Gastroesophageal sphincter (tissue), 4 donors: ENCODE data around the gene KLHL8. TPM values are rescaled to one million over a fixed set of nuclear protein-coding genes. Genes with fewer than 3 reads are reported as not detected.

Experiments used
- ATAC-seq: fragments of 150-250 bp; one replicate; pipeline ENCODE4 v1.9.1; 2016; ENCODE audit warnings: mild to moderate bottlenecking, moderate library complexity
- H3K27ac ChIP-seq, 4 donors: fragments of 200-600 bp; sonication (generic) in 3 of 4; 1 replicate in 3 of 4; 2 replicates in 1 of 4; pipeline ENCODE4 v1.5.1; 2016 to 2019
- H3K27me3 ChIP-seq: fragments of 200-600 bp; sonication (generic); one replicate; pipeline ENCODE4 v1.5.1; 2019
- H3K36me3 ChIP-seq, 2 donors: fragments of 200-600 bp; sonication (generic); one replicate each; pipeline ENCODE4 v1.5.1; 2019; ENCODE audit warnings: control low read depth in 1 of 2
- H3K4me1 ChIP-seq, 3 donors: fragments of 200-600 bp; sonication (generic); 1 replicate in 2 of 3; 2 replicates in 1 of 3; pipeline ENCODE4 v1.5.1; 2016 to 2019; ENCODE audit warnings: control low read depth in 2 of 3
- H3K4me3 ChIP-seq, 2 donors: fragments of 200-600 bp; sonication (generic); one replicate each; pipeline ENCODE4 v1.5.1; 2019; ENCODE audit warnings: mild to moderate bottlenecking in 1 of 2, moderate library complexity in 1 of 2
- H3K9me3 ChIP-seq, 3 donors: fragments of 200-600 bp; sonication (generic); one replicate each; pipeline ENCODE4 v1.5.1; 2017 to 2019; ENCODE audit warnings: control low read depth in 2 of 3
- CTCF ChIP-seq, 4 experiments: fragments of 200-600 bp in 2 of 4; fragments of 450-650 bp in 2 of 4; sonication (generic) in 1 of 4; IDR thresholded peaks; one replicate each; pipeline ENCODE4 v1.5.1; 2017 to 2019; ENCODE audit warnings: antibody characterized with exemption in 4 of 4, mild to moderate bottlenecking in 2 of 4, moderate library complexity in 2 of 4
- EP300 ChIP-seq: sonication (generic); formaldehyde crosslinking; IDR thresholded peaks from one replicate; pipeline ENCODE4 v1.6.1; 2017; ENCODE audit warnings: antibody characterized with exemption, mild to moderate bottlenecking
- POLR2A ChIP-seq, 2 donors: fragments of 450-650 bp; IDR thresholded peaks; one replicate each; pipeline ENCODE4 v1.6.1; 2017; ENCODE audit warnings: antibody characterized with exemption in 2 of 2, mild to moderate bottlenecking in 2 of 2, moderate library complexity in 1 of 2
- POLR2AphosphoS5 ChIP-seq: sonication (generic); formaldehyde crosslinking; IDR thresholded peaks from one replicate; pipeline ENCODE4 v1.6.1; 2017; ENCODE audit warnings: antibody characterized with exemption
- WGBS, 2 donors: methylation state at CpG; one replicate each; pipeline ENCODE4 v1.1.5; 2018; ENCODE audit warnings: low coverage in 1 of 2; 5-methylcytosine and 5-hydroxymethylcytosine counted together
- total RNA-seq, 4 donors: library from RNA; depleted of rRNA; stranded (reverse); fragments of >200 nt; gene quantifications; one replicate each; pipeline ENCODE4 v1.1.0, GENCODE V29; 2016

The KLHL8 gene
- total RNA-seq, 4 donors from 2014 or later, result 9.1 to 17.6 (median 13.0) TPM

- Histone ChIP-seq H3K27ac (no peak overlapping the region), H3K4me1 (no peaks in the 10 kb centered on the region), H3K27me3 (no peaks in the 10 kb centered on the region), H3K4me3 (no peak overlapping the region), H3K9me3 (no peaks in the 10 kb centered on the region), H3K36me3 (no peaks in the 10 kb centered on the region)
- TF ChIP-seq POLR2AphosphoS5 (no peak), CTCF (IDR thresholded peaks at IDR 0.05) (no peak), POLR2A (IDR thresholded peaks at IDR 0.05) (no peak), EP300 (no peak)
- ATAC-seq, result no peak
- WGBS, 2 donors, result 50 to 56% methylated on average over 2 of the region's 2 CpGs
Measured at GRCh38 chr4:87188048-87188447, 32.4 kb downstream of the KLHL8 start.

GRCh38 chr4:87185146-87185870 lies 35.1 kb downstream of the KLHL8 start:
- Histone ChIP-seq H3K27me3 (no peaks in the 10 kb centered on the region), H3K4me3 (no peak overlapping the region), H3K36me3 (no peaks in the 10 kb centered on the region), H3K9me3 (no peaks in the 10 kb centered on the region), H3K27ac (no peak overlapping the region), H3K4me1 (no peaks in the 10 kb centered on the region)
- no peak for TF ChIP-seq POLR2AphosphoS5
- TF ChIP-seq CTCF (IDR thresholded peaks at IDR 0.05), result no peak
- no peak for TF ChIP-seq EP300
- no peak for TF ChIP-seq POLR2A (IDR thresholded peaks at IDR 0.05)
- 77 to 86% methylated on average over 4 of the region's 5 CpGs for WGBS, 2 donors
- ATAC-seq, result no peak

- TF ChIP-seq CTCF (IDR thresholded peaks at IDR 0.05) (no peak), EP300 (no peak), POLR2A (IDR thresholded peaks at IDR 0.05) (no peak), POLR2AphosphoS5 (no peak)
- 91 to 100% methylated on average over 1 to 2 of the region's 2 CpGs for WGBS, 2 donors
- no peak for ATAC-seq
- no peaks in the 10 kb centered on the region for H3K27me3 ChIP-seq
- H3K9me3 ChIP-seq, result no peaks in the 10 kb centered on the region
- H3K4me3 ChIP-seq, result no peak overlapping the region
- no peaks in the 10 kb centered on the region for H3K4me1 ChIP-seq
- no peak overlapping the region for H3K27ac ChIP-seq
- H3K36me3 ChIP-seq, result peaks cover 0 to 18% of the 10 kb centered on the region in 2 donors
Measured at GRCh38 chr4:87180767-87181166, 39.7 kb downstream of the KLHL8 start.

- WGBS, 2 donors, result 64 to 67% methylated on average over 1 of the region's 1 CpG
- H3K27me3 ChIP-seq, result no peaks in the 10 kb centered on the region
- no peaks in the 10 kb centered on the region for H3K9me3 ChIP-seq
- peaks cover 0 to 19% of the 10 kb centered on the region in 2 donors for H3K36me3 ChIP-seq
- no peaks in the 10 kb centered on the region for H3K4me1 ChIP-seq
- TF ChIP-seq EP300 (no peak), POLR2AphosphoS5 (no peak), POLR2A (IDR thresholded peaks at IDR 0.05) (no peak), CTCF (IDR thresholded peaks at IDR 0.05) (no peak)
- H3K27ac ChIP-seq, result no peak overlapping the region
- no peak overlapping the region for H3K4me3 ChIP-seq
- no peak for ATAC-seq
Measured at GRCh38 chr4:87179751-87180150, 40.7 kb downstream of the KLHL8 start.

- Histone ChIP-seq H3K27me3 (no peaks in the 10 kb centered on the region), H3K4me3 (no peak overlapping the region), H3K27ac (no peak overlapping the region), H3K36me3 (peaks cover 0 to 33% of the 10 kb centered on the region in 2 donors), H3K4me1 (no peaks in the 10 kb centered on the region), H3K9me3 (no peaks in the 10 kb centered on the region)
- no peak for ATAC-seq
- WGBS, 2 donors, result 95 to 98% methylated on average over 2 of the region's 2 CpGs
- TF ChIP-seq POLR2A (IDR thresholded peaks at IDR 0.05) (no peak), POLR2AphosphoS5 (no peak), CTCF (IDR thresholded peaks at IDR 0.05) (no peak)
Measured at GRCh38 chr4:87174672-87175071, 45.7 kb downstream of the KLHL8 start.
